AG08396 (cell line): ENCODE data around the gene USP24.
A peak's percentile ranks its signal among the peaks of the same experiment; 100 is the strongest.

Experiments used
- DNase-seq: peaks from one replicate; pipeline ENCODE4 v3.0.0; 2012; ENCODE audit warnings: low spot score, mixed read lengths

Gene USP24

DNA sequence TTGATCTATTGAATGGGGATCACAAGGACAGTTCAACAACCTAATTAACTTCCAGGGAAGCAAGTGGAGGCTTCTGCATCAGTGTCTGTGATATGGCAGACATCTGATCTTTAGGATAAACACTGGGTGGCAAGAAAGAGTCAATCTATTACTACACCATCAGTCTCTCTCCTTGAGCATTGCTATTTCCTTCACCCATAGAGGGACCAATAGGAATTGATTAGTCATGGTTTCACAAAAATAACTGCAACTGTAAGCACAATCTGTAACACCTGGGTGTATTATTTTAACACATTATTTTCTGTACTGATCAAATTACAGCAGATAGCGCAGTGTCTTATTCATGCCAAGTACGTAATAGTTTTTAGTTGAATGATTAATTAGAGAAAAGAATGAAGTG lies 50.3 kb downstream of the USP24 start:
- DNase-seq, result no peak

DNA sequence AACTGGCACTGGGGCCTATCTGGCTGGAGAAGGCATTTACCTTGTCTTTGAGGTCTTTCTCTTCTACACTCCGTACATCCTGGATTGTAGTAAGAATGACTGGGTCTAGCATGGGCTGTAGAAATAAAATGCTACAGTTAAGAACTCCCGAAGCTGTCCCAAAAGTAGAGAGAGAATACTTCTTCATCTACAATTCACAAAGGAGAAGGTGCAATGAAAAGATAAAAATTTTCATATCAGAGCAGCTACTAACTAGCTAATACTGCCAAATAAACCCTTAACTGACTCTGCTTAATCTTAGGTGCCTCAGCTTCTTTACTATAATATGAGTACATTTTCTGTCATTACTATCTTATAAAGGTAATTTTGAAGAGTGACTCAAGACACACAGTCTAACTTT lies 55.6 kb downstream of the USP24 start:
- no peak for DNase-seq

DNA sequence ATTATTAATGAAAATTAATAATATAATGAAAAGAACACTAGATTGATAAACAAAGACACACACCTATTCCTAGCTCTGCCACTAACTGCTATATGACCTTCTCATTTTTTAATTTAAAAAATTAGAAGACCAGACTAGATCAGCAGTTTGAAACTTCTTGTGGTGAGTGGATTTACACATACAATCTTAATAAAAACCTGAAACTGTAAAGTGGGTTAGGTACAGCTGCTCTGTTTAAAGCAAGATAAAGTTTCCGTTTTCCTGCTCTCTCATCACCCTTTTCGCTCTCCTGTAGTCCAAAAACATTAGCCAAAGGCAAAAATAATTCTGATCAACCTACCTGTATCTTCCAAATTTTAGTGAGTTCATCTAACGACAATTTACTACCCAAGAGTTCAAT lies 58.6 kb downstream of the USP24 start:
- no peak for DNase-seq

DNA sequence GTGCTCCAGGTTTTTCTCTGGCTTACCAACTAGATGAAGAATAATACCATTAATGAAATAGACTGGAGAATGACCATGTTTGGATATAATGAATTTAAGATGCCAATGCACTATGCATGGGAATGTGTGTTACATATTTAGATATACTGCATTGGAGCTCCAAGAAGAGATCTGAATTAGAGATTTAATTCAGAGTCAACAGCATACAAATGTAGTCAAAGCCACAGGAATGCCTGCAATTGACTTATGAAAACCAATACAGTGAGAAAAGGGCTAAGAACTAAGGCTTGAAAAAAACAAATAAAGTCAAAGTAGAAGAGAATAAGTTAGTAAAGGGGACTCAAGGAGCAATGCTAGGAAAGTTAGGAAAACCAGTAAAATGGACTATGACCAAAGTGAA lies 59.1 kb downstream of the USP24 start:
- DNase-seq, result no peak

DNA sequence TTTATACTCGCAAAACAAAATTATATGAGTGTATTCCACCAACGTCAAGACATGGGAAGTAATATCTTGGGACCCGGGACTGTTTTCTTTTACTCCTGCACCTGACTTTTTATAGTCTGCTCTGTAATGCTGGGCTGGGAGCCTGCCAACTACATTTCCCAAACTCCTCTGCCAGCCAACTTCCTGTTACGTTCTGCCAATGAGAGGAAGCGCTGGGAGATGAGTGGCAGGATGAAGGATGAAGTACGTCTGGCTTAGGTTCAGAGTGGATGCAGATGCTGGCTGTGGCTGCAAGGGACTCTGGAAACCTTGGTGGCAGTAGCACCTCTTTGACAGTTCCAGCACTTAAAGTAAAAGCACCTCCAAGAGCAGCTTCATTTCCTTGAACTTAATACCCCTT lies 59.6 kb downstream of the USP24 start:
- DNase-seq, result peak; percentile 5

DNA sequence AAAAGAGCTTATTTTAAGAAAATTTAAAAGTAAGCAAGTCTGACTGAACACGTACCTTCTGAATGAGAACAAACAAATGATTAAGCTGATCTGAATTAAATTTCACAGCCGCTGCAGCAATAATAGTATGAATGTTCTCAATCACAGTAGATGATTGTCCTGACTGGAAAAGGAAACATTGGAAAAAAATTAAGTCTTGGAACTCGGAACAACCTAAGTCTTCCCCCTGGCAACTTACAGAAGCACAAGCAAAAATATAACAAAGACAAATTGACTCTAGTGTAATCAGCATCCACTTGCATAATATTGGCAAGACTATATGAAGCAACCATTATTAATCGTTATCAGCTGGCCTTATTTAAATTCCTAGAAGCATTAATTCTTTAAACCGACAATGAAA lies 60.5 kb downstream of the USP24 start:
- DNase-seq, result no peak

DNA sequence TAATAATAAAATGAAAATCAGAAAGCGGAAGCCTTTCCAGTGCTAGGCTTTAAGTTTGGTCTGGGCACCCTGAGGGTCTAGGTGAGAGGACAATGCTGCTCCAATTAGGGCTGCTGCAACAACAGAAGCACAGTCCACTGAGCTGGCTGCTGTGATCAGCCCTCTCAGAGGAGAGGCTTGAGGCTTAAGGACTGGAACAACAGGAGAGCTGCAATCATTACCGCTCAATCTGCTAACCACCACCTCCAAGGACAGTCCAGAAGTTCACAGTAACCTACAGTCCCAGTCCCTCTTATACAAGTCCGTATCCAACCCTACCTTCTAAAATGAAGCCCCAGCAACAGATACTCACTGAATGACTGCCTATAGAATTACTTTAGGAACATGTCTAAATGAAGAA lies 62.1 kb downstream of the USP24 start:
- DNase-seq, result no peak

DNA sequence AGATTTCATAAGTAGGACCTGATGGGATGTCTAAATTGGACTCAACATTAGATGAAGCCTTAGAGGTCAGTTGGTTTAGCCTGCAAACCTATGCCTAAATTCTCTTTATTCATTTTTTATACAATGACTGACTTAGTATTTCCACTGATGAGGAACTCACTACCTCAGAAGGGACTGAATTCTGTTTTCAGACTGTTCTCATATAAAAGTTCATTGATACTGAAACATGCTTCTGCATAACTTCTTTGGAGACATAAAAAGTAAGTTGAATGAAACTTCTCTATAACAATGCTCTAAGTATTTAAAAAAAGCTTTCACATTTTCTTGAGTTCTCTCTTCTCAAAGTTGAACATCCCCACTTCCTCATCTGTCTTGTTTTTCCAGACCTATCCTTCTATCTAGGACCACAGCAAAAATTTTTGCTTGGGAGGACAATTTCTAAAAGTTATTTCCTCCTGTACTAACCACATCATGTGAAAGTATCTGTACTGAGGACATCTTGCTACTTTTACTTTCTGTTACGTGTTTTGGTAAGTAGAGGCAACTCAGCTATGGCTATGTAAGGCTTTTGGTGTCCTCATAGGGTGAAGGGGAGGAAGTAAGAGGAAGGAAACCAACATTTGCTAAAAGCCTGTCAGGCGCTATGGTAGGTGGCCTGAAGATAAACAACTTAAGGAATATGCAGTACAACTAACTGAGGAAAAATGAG lies 64.1 kb downstream of the USP24 start:
- DNase-seq, result no peak

DNA sequence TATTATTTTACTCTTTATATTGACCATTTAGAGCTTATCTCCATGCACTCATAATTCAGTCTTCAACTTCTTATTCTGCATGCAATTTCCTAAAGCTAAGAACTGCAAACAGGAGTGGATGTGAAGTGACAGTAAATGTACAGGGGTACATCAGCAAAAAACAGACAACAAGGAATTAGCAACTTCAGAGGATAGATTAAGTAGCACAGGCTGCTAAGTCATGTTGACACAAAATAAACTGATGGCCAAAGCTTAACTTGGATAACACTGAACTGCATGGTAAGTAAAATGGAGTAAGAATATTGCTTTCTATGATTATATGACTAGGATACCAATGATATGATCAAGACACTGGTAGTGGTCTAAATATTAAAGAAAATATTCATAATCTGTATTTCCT lies 66.5 kb downstream of the USP24 start:
- no peak for DNase-seq

DNA sequence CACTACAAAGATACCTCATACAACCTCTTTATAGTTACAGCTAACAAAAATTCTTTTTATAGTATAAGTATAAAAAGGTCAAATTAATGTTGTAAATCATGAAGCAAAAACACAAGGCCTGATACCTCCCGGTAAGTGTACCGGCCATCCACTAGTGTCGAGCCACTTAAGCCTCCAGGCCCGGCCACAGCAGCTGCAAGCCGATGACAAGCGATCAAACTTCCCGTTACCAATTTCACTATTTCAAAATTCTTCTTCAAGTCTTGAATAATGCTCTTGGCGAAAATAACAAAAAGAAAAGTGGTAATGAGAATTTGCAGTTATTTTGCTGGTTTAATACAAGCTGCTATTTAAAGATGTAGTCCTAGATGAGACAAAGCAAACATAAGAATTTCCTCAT lies 67.6 kb downstream of the USP24 start:
- DNase-seq, result no peak

DNA sequence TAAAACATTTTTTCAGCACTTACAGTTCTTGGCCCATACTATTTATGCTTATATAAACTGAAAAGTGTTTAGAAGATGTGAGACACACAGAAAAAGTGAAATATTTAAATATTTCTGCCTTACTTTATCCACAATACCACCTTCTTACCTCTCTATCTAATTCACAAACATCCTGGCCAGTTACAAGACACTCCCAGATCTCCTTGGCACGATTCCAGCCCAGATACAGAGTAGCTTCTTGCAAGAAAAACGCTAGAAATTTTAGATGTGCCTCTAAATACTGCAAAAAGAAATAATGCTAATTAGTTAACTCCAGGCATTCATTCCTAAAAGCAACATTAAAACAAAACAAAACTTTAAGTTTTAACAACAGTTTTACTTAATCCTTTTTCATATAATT lies 68.4 kb downstream of the USP24 start:
- no peak for DNase-seq

DNA sequence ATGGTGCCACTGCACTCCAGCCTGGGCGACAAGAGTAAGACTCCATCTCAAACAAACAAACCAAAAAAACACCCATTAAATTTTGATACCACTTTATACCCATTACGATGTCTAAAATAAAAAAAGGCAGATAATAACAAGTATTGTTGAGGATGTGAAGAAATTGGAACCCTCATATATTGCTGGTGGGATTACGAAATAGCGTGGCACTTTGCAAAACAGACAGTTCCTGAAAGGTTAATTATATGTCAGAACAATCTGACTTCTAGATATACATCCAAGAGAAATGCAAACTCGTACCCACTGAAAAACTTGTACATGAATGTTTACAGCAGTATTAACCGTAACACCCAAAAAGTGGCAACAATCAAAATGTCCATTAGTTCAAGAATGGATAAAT lies 70.3 kb downstream of the USP24 start:
- DNase-seq, result no peak

DNA sequence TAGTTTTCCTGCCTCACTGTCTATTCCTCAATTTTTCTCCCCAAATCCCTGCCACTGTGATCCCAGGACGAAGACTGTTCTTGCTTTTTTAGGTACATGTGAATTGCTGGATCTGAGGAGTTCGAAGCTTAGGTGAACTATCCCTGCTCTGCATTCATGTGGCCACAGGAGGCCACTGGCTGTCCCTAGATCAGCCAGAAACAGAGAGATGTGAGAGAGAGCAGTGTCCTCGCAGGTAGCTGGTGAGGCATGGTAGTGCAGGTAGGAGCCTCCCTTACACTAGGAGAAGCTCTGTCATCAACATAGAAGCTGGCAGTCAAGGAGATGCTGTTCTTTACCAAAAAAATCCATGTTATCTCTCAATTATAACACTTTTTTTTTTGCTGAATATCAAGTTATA lies 71.5 kb downstream of the USP24 start:
- no peak for DNase-seq

DNA sequence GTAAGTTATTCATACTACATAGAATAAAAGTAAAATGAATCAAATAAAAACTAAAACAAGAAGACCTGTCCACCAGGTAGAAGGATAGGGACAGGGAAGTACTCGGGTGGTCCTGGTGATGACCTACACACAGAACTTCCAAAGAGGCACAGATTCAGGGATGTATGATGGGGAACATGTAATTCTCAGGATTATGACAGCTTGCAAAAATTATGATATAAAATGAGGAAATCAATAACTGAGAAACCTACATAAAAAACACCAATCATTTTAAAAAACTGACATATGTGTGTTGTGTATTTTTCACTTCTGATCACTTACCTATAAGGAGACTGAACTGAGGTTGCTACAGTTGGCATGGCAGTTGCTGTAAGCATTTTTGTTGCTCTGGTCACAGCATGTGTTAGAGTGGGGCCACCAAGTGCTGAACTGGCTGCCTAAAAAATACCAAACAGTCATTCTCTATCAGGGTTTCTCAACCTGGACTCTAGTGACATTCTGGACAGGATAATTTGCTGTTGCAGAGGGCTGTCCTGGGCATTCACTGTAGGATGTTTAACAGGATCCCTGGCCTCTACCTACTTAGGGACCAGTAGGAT lies 73.8 kb downstream of the USP24 start:
- DNase-seq, result no peak

DNA sequence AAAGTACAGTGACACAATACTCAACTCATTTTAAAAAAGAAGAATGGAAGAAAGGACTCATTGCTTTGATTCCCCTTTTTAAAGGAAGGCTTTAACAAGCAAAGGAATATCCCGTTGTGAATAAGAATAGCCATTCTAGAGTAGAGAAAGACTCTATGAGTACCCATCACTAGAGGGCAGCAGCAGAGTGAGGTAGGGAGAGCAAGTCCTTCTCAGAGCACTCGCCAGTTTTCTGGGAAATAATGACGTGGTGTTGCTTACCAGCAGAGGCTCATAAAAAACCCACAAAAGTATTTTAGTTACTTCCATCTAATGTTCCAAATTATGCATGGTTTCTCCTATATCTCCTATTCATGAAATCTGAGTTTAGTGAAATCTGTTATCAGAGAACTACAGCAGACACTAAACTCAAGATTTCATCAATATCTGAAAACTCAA lies 74.6 kb downstream of the USP24 start:
- DNase-seq, result peak; percentile 74

DNA sequence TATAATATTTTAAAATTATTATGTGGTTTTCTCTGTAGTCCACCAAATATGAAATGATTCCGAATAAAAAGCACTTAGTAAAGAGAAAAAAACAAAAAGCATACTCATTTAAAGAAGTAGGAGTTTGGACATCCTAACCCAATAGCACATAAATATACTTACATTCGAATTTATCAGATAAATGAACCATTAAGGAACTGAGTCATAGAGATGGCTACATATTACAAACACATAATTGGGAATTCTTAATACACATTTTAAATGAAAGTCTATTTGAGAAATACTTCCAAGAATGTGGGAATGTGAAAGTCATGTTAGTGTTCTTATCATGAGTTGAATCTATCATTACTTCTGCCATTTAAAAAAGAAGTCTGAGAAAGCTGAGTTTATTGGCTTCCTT lies 75.0 kb downstream of the USP24 start:
- no peak for DNase-seq

DNA sequence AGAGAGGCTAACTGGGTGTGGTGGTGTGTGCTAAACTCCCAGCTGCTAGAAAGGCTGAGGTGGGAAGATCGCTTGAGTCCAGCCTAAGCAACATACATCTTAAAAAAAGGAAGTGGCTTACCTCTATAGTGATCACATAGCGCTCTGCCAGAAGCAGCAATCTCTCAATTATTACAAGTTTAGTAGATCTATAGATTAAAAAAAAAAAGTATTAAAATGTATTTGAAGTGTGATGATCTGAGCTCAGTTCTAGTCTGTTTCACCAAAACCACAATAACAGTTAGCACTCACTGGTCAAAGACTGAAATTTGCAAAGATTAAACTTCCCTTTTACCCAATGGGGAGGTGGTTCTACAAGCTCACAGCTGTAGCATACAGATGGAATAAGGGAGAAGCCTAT lies 76.3 kb downstream of the USP24 start:
- no peak for DNase-seq

DNA sequence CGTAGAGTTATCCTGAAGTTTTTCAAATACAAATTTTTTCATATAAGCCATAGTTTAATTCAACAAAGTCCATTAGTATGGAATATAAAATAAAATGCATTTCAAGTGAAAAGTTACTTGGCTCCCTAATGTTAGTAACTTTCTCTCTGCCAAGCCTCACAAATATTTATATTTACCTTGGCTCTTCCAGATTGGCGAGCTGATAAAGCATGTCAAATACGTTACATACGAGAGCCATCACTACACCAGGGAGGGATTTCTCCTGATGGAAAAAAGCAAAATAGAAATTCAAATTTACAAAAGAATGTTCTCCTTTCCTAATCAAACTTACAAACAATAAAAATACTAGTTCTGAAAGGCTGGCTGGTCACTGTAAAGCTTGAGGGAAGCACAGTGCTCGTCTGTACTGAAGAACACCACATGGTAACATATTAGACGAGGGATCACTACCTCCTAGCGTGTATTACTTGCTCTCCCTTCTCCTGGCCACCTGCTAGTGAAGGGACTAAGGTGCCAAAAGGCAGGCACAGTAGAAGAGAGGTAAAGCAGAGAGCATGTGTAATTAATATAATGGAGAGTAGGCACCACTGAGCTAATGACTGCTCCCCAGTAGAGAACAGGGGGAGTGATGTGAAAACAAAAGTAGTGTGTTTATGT lies 80.9 kb downstream of the USP24 start:
- no peak for DNase-seq

DNA sequence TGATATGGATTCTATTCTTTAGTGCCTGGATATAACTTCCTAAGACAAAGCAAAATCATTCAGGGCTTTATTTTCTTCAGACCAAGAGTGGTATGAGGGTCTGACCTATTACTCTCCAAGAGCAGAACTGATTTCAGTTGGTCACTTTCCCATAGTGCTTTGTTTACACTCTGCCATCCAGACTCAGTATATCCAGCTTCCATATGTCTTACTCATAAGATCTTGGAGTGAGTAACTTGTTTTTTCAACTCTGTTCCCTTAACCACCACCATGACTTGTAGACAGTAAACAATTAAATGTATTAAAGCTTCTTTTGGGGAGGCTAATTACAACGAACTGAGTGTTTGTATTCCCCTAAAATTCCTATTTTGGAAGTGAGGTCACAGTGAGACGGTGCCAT lies 83.4 kb downstream of the USP24 start:
- DNase-seq, result peak; percentile 48

DNA sequence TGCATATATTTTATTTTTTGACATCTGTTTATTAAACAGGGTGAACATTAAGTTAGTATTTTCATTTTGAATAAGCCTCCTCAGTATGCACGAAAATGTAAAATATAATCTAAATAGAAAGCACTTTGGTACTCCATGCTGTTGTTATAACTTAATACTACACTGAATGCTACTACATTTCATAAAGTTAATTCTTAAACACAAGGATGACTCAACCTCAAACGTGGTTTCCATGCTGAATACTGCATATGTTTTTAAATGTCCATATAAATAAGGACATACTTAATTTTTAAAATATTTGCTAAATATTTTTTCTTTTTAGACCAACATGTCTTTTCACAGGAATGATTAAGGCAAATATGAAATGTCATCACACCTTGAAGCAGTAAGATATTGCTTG lies 83.9 kb downstream of the USP24 start:
- DNase-seq, result no peak

DNA sequence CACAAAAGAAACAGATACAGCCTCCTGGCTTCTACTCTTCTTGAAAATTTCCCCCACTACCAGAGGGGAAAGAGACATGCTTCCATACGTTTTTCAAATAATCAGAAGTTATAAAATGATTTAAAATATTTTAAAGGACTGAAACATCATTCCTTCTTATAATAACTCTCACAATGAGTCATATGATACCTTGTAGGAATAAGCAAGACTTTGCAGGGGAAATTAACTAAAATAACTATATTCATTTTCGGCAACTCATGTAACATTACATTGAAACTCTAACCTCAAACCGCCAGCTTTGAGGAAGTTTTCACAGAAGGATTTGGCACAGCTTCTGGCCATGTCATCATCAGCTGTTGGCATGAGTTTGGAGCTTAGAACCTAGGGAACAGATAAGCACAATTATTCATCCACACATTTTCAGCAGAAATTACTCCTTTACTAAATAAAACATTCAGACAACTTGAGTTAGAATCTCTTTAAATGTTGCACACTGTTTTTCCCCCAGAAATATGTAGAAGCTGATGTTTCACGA lies 85.9 kb downstream of the USP24 start:
- peak; percentile 42 for DNase-seq

DNA sequence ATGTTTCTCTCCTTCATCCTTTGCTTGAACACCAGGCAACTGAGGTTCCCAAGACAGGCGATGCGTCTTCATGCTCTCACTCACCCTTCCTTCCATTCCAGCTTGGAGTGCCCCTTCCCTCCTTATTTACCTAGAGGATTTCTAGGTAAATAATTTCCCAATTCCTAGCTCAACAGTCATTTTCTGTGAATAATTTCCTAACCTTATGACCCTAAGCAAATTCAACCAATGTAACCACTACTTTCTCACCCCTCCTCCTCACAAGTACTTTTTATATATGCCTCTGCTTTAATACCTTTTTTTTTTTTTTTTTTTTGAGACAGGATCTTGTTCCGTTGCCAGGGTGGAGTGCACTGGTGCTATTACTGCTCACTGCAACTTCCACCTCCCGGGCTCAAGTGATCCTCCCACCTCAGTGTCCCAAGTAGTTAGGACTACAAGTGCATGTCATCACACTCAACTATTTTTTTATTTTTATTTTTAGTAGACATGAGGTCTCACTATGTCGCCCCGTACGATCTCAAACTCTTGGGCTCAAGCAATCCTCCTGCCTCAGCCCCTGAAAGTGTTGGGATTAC lies 86.7 kb downstream of the USP24 start:
- DNase-seq, result no peak

DNA sequence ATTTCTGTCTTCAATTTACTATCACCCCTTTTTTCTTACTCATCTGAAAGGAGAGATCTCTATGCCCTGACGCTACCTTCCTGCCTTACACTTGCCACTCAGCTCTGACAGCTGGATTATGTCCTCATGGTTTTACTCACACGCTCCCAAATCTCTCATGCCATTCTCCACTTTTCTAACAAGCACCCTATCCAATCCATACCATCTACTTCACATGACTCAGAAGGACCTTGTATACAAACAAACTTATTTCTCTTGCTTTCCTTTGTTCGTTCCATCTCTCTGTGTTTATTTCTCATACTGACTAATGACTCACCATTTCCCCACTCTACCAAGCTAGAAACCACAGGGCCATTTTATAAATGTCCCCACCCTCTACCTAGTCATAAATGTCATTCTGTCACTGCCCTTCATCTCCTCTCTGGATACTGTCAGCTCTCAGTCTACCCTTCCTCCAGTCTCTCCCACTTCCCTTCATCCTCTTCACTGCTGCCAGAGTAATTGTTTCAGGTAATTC lies 87.3 kb downstream of the USP24 start:
- peak; percentile 34 for DNase-seq
